Keratinocyte (primary cell): ENCODE results near the gene MOB3B. TPM values are rescaled to one million over a fixed set of nuclear protein-coding genes. Genes with fewer than 3 reads are reported as not detected.
"Not testable (repeated sequence)": the region's sequence is repeated elsewhere in the genome, so short reads cannot be mapped to it uniquely, and the experiment has no call there.

Source experiments
- DNase-seq: peaks from one replicate; pipeline ENCODE4 v3.0.0-alpha.2; 2011; ENCODE audit warnings: low read depth, missing footprints, low spot score
- FAIRE-seq: peaks from 2 replicates; lab custom pipeline; 2011; peaks lifted over from hg19 to GRCh38; lab: Jason Lieb, UNC
- H2AFZ ChIP-seq: 2 replicates; pipeline ENCODE4 v1.6.0; 2012; ENCODE audit warnings: low read length, control low read depth, inconsistent platforms; ENCODE audit not compliant: control insufficient read depth
- H3K27ac ChIP-seq: 2 replicates; pipeline ENCODE4 v1.5.1; 2011; ENCODE audit warnings: low read length; ENCODE audit not compliant: control insufficient read depth, insufficient read depth
- H3K27me3 ChIP-seq: 3 replicates; pipeline ENCODE4 v1.6.0; 2011; ENCODE audit warnings: low read length; ENCODE audit not compliant: control insufficient read depth, insufficient read depth; ENCODE audit errors: extremely low read depth
- H3K36me3 ChIP-seq, 2 experiments: 2 replicates in 1 of 2; 3 replicates in 1 of 2; pipeline ENCODE4 v1.5.1; 2011; ENCODE audit warnings: low read length in 2 of 2, mild to moderate bottlenecking in 1 of 2; ENCODE audit not compliant: control insufficient read depth in 2 of 2, insufficient read depth in 2 of 2; ENCODE audit errors: extremely low read depth in 1 of 2
- H3K4me1 ChIP-seq: 3 replicates; pipeline ENCODE4 v1.5.1; 2011; ENCODE audit warnings: low read length; ENCODE audit not compliant: control insufficient read depth, insufficient read depth; ENCODE audit errors: extremely low read depth
- H3K4me2 ChIP-seq: 3 replicates; pipeline ENCODE4 v1.6.0; 2011; ENCODE audit warnings: low read depth, low read length; ENCODE audit not compliant: control insufficient read depth, insufficient read depth; ENCODE audit errors: extremely low read depth
- H3K4me3 ChIP-seq, 3 experiments: fragments of 200-600 bp in 1 of 3; sonication (generic) in 1 of 3; 2 replicates in 2 of 3; 3 replicates in 1 of 3; pipeline ENCODE4 v1.5.1; 2011 to 2016; ENCODE audit warnings: low read length in 3 of 3, mild to moderate bottlenecking in 3 of 3, control low read depth in 2 of 3, inconsistent platforms in 1 of 3, low read depth in 1 of 3, mixed read lengths in 1 of 3, mixed run types in 1 of 3, moderate library complexity in 1 of 3; ENCODE audit not compliant: control insufficient read depth in 2 of 3, insufficient read depth in 2 of 3; ENCODE audit errors: extremely low read depth in 1 of 3
- H3K79me2 ChIP-seq: 2 replicates; pipeline ENCODE4 v1.6.0; 2012; ENCODE audit warnings: low read length; ENCODE audit not compliant: control insufficient read depth, insufficient read depth
- H3K9ac ChIP-seq: 3 replicates; pipeline ENCODE4 v1.6.0; 2011; ENCODE audit warnings: low read length; ENCODE audit not compliant: control insufficient read depth, insufficient read depth; ENCODE audit errors: extremely low read depth
- H3K9me1 ChIP-seq: 3 replicates; pipeline ENCODE4 v1.6.0; 2011; ENCODE audit warnings: low read length; ENCODE audit not compliant: control insufficient read depth, insufficient read depth; ENCODE audit errors: extremely low read depth
- H3K9me3 ChIP-seq: 2 replicates; pipeline ENCODE4 v1.5.1; 2012; ENCODE audit warnings: low read depth, low read length; ENCODE audit not compliant: control insufficient read depth
- H4K20me1 ChIP-seq: 3 replicates; pipeline ENCODE4 v1.6.0; 2011; ENCODE audit warnings: low read length; ENCODE audit not compliant: control insufficient read depth, insufficient read depth; ENCODE audit errors: extremely low read depth
- EZH2 ChIP-seq: IDR thresholded peaks from one replicate; pipeline ENCODE4 v1.6.1; 2012; ENCODE audit warnings: inconsistent platforms, mild to moderate bottlenecking, low read length, moderate library complexity
- dilution Hi-C: fragments of 300-500 bp; cut with MboI; formaldehyde crosslinking; loops from one replicate; pipeline ENCODE4 v1.7.0; 2020; ENCODE audit warnings: low sequenced_read_pairs; ENCODE audit not compliant: extremely low pct_ligation_motif_present
- polyA plus RNA-seq, 5 experiments: library from polyadenylated mRNA; depleted of rRNA in 3 of 5; stranded (reverse) in 3 of 5; stranded (forward) in 1 of 5; unstranded in 1 of 5; fragments of >200 nt; gene quantifications; 1 replicate in 1 of 5; 2 replicates in 3 of 5; 3 replicates in 1 of 5; pipeline versions ENCODE4 v1.2.1 to v1.2.3, GENCODE V29; 2011 to 2012; ENCODE audit warnings: missing spikeins in 2 of 5, low read depth in 1 of 5, low replicate concordance in 1 of 5
- TF ChIP-seq, protein P1 (sequence below), 3 experiments: IDR thresholded peaks in 1 of 3; conservative IDR thresholded peaks in 1 of 3; optimal IDR thresholded peaks in 1 of 3; 2 replicates in 2 of 3; 3 replicates in 1 of 3; pipeline versions ENCODE3 to v1.5.1; 2011; ENCODE audit warnings: low read length in 3 of 3, mild to moderate bottlenecking in 3 of 3, moderate library complexity in 2 of 3, control low read depth in 1 of 3, inconsistent platforms in 1 of 3; ENCODE audit not compliant: insufficient read depth in 2 of 3; ENCODE audit errors: extremely low read depth in 1 of 3

MOB3B gene
- polyA plus RNA-seq, 1 donor (not counting 4 experiments of a cell fraction or from before 2014, with no cell fraction given) = 35.3 TPM

DNA sequence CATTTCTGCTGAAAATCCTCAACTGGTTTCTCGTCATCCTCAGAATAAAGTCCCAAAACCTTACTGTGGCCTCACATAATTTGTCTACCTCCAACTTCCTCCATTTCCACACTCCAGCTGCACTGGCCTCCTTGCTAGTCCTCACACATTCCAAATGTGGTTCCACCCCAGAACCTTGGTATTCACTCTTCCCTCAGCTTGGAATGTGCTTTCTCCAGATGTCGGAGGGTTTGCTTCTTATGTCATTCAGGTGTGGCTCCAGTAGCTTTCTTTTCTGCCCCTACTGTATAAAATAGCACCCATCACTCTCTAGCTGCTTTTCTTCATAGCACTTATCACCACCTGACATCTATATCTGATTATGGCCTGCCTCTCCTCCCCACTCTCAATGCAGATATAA, 108.0 kb downstream of the MOB3B start:
- Histone ChIP-seq H3K36me3 (no peaks in the 10 kb centered on the region), H3K27me3 (no peaks in the 10 kb centered on the region), H2AFZ (no peak overlapping the region), H3K4me2 (peak overlapping the region; percentile 61), H3K9ac (peak overlapping the region; percentile 62), H3K27ac (peak overlapping the region; percentile 61), H3K9me1 (no peaks in the 10 kb centered on the region), H3K4me1 (peaks cover 58% of the 10 kb centered on the region), H4K20me1 (no peaks in the 10 kb centered on the region), H3K79me2 (peaks cover 38% of the 10 kb centered on the region), H3K9me3 (no peaks in the 10 kb centered on the region), H3K4me3 (peak overlapping the region in 2 of 3 experiments; percentile 25)
- FAIRE-seq (peak; percentile 96), DNase-seq (peak; percentile 71)
- dilution Hi-C loops = no loop called here
- TF ChIP-seq EZH2 = no peak
- TF ChIP-seq, protein P1, sequence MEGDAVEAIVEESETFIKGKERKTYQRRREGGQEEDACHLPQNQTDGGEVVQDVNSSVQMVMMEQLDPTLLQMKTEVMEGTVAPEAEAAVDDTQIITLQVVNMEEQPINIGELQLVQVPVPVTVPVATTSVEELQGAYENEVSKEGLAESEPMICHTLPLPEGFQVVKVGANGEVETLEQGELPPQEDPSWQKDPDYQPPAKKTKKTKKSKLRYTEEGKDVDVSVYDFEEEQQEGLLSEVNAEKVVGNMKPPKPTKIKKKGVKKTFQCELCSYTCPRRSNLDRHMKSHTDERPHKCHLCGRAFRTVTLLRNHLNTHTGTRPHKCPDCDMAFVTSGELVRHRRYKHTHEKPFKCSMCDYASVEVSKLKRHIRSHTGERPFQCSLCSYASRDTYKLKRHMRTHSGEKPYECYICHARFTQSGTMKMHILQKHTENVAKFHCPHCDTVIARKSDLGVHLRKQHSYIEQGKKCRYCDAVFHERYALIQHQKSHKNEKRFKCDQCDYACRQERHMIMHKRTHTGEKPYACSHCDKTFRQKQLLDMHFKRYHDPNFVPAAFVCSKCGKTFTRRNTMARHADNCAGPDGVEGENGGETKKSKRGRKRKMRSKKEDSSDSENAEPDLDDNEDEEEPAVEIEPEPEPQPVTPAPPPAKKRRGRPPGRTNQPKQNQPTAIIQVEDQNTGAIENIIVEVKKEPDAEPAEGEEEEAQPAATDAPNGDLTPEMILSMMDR (optimal IDR thresholded peaks at IDR 0.05 in 1 of 3, IDR thresholded peaks at IDR 0.05 in 1 of 3, conservative IDR thresholded peaks at IDR 0.05 in 1 of 3; ENCODE audit: extremely low read depth in 1 of 3, insufficient read depth in 2 of 3, low read length in 3 of 3) = no peak

DNA sequence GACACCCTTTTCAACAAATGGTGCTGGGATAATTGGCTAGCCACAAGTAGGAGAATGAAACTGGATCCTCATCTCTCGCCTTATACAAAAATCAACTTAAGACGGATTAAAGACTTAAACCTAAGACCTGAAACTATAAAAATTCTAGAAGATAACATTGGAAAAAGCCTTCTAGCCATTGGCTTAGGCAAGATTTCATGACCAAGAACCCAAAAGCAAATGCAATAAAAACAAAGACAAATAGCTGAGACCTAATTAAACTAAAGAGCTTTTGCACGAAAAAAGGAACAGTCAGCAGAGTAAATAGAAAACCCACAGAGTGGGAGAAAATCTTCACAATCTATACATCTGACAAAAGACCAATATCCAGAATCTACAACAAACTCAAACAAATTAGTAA, 110.1 kb downstream of the MOB3B start:
- H3K9ac ChIP-seq, H3K4me2 ChIP-seq, H3K9me3 ChIP-seq, H4K20me1 ChIP-seq, H3K36me3 ChIP-seq, dilution Hi-C loops, H3K4me3 ChIP-seq, DNase-seq, H3K9me1 ChIP-seq, H3K27ac ChIP-seq, H2AFZ ChIP-seq, H3K27me3 ChIP-seq, FAIRE-seq: not testable (repeated sequence)
- Histone ChIP-seq H3K79me2 (peaks cover 48% of the 10 kb centered on the region), H3K4me1 (peaks cover 39% of the 10 kb centered on the region)

- H3K9ac ChIP-seq = peak overlapping the region; percentile 33
- H3K9me3 ChIP-seq = no peaks in the 10 kb centered on the region
- dilution Hi-C loops = no loop called here
- peaks cover 66% of the 10 kb centered on the region for H3K79me2 ChIP-seq
- H3K4me1 ChIP-seq = peaks cover 21% of the 10 kb centered on the region
- no peaks in the 10 kb centered on the region for H3K36me3 ChIP-seq
- H3K9me1 ChIP-seq = no peaks in the 10 kb centered on the region
- FAIRE-seq (no peak), DNase-seq (no peak)
- no peaks in the 10 kb centered on the region for H4K20me1 ChIP-seq
- no peak overlapping the region for H2AFZ ChIP-seq
- no peaks in the 10 kb centered on the region for H3K27me3 ChIP-seq
- TF ChIP-seq, protein P1 (optimal IDR thresholded peaks at IDR 0.05 in 1 of 3, IDR thresholded peaks at IDR 0.05 in 1 of 3, conservative IDR thresholded peaks at IDR 0.05 in 1 of 3; ENCODE audit: extremely low read depth in 1 of 3, insufficient read depth in 2 of 3, low read length in 3 of 3) = no peak
- no peak for TF ChIP-seq EZH2
- peak overlapping the region in 2 of 3 experiments; percentile 37 to 51 for H3K4me3 ChIP-seq
- peak overlapping the region; percentile 73 for H3K4me2 ChIP-seq
- peak overlapping the region; percentile 16 for H3K27ac ChIP-seq
These were observed 115.3 kb downstream of the MOB3B start for GRCh38 chr9:27414220-27414761.
